GM19043 (cell line): Measurements from ENCODE around the gene BLMH.
A peak's percentile ranks its signal among the peaks of the same experiment; 100 is the strongest.

Source experiments
- ATAC-seq: cut with Tn5 transposase; IDR thresholded peaks from one replicate; pipeline ENCODE4 v1.9.1; 2021; ENCODE audit warnings: low read depth; ENCODE audit not compliant: unreplicated experiment

The BLMH gene

DNA sequence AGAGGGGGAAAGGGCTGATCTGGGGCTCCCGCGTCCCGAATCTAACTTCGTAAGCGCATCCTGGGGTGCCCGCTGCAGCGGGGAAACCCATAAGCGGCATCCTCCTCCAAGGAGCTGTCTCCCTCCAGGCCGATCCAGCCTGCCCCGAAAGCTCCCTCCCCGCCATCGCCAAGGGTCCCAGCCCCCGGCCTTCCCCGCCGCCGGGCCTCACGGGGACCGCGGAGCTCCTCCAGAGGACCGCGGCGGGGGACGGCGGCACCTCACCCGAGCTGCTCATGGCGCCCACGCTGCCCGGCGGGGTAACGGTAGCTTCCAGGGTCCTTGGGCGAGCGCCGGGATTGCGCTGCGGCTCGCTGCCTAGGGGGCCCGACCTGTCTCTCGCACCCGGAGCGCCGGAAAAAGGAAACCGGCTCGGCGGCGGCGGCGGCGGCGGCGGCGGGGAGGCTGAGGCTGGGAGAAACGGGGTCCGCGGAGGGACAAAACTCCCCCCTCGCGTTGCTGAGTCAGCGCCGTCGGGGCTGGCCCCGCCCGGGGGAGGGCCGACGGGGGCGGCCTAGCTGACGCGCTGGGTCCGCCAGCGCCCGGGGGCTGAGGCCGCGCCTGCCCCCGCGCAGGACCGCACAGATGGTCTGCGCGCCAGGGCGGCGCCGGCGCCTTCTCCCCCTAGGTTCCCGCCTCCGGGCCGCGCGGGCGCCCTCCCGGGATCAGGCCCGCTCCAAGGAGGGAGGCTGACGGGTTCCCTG lies at the start of gene BLMH:
Gene BLMH (minus strand): TSS at position 402 of the 743 bp plus-strand sequence. CDS start 125 bp downstream, at position 277.
- peak; percentile 48 for ATAC-seq

DNA sequence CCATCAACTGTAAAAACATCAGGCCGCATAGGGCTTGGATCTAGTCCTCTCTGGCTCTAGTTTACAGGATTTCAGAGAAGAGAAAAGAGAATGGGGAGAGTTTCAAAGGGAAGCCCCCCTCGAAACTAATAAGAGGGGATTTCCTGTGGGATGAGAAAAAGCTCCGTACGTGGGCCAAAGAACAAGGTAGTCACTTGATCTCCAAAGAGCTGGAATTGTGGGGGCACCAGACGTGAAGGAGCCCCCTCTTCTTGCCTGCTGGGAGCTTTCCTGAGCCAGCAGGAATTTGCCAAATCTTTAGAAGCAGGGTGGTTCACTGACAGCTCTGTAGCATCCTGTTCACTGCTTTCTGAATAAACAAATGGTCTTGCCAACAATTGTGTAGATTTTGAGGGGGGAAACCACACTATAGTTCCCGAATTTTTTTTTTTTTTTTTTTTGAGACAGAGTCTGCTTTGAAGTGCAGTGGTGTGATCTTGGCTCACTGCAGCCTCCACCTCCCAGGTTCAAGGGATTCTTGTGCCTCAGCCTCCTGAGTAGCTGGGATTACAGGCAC lies 49.1 kb upstream of the BLMH start:
- no peak for ATAC-seq

DNA sequence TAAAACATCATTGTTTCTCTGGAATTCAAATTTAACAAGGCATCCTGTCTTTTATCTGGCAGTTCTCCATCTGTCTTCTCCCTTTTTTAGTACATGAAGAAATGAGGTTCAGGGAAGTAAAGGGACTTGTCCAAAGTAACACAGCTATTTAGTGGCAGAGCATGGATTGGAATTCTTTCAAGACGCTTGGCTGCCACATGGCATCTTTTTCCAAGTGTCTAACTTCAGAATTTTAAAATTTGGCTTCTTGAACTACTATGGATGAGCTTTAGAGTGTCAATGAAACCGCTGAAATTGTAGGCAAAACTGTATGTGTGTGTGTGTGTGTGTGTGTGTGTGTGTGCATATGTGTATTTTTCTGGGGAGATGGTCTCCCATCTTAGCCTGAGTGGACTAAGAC lies 47.3 kb upstream of the BLMH start:
- no peak for ATAC-seq

- ATAC-seq = no peak
Measured at GRCh38 chr17:30337393-30337999, 45.8 kb upstream of the BLMH start.

GRCh38 chr17:30336369-30337171 lies 44.8 kb upstream of the BLMH start:
- ATAC-seq = no peak

DNA sequence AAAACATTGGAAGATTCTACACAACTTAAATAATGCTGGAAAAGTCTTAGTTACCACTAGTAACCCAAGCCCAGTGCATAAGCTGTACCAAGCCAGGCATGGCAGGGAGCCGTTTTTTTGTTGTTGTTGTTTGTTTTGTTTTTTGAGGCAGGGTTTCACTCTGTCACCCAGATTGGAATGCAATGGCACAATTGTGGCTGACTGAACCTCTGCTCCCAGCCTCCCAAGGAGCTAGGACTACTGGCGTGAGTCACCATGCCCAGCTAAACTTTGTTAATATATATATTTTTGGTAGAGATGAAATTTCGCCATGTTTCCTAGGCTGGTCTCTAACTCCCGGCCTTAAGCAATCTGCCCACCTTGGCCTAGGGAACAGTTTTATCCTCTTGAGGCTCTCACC lies 42.7 kb upstream of the BLMH start:
- no peak for ATAC-seq

- no peak for ATAC-seq
Measured at GRCh38 chr17:30333503-30334360, 42.0 kb upstream of the BLMH start, which contains the start of gene TMIGD1. Gene TMIGD1, minus strand, starts transcription at chr17:30334057. Its CDS starts 1,924 bp downstream, at chr17:30332133.

DNA sequence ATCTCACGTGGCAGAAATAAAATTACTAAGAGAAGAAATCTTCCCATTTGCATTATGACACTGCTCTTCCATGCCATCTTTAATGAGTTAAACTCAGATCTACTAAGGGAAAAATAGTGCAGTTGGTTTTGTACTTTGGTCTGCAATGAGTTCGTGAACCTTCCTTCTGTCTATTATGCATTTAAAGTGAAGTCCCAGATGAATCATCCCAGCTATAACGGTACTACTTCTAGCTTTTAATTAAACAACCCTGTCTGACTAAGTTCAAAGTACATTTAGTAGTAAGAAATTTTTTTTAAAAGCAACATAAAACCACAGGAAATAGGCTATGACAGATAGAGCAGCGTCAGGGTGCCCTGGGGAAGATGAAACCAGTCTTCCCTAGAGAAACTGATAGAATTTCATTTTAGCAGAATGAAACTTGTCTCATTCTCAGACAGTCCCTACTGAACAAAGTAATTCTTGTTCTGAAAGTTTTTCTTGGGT lies 40.4 kb upstream of the BLMH start:
- peak; percentile 55 for ATAC-seq

GRCh38 chr17:30326809-30327208 lies 35.1 kb upstream of the BLMH start:
- ATAC-seq = no peak

GRCh38 chr17:30324723-30325122 lies 33.0 kb upstream of the BLMH start:
- ATAC-seq = no peak

DNA sequence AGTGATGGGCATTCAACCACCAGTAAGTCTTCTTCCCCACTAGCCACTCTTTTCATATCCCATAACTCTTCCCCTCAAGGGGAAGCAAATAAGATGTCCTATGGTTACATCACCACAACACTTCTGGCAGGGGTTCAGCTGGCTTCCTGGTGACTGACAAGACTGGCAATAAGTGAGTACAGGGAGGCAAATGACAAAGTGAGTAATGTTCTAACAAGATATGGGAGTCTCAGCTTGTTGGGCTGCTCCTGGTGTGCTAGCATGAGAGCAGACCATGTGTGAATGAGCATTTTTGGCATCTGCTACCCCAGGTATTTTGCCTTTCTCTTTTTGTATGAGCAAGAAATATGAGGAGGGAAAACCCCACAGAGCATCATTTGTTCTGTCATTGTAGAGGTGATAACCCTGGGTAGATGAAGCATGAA lies 32.2 kb upstream of the BLMH start:
- ATAC-seq = no peak

DNA sequence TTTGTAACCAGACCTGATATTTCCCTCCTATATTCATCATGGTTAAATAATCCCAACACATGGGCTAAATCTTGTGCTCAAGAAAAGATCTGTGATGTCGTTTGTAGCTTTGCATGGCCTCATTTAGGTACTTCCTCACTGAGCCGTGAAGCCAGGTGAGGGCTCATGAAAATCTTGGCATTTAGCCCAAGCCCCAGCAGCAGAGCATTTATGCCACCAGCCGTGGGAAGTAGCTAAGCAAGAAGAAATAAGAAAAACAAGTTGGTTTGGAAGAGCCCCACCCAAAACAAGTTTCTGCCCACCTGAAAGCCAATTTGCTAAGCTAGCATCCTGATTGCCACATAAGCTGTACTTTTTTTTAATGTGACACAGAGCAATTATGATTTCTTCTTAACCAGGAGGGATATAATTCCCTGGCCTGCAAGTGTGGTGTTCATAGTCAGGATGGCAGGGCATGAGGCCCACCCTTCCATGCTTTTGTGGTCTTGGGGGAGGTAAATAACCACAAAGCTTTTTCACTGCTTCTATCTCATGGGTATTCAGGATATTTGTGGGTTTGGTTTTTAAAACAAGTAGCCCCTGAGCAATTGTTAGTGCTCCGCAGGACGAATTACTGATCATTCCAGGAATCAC lies 31.6 kb upstream of the BLMH start:
- ATAC-seq = no peak

DNA sequence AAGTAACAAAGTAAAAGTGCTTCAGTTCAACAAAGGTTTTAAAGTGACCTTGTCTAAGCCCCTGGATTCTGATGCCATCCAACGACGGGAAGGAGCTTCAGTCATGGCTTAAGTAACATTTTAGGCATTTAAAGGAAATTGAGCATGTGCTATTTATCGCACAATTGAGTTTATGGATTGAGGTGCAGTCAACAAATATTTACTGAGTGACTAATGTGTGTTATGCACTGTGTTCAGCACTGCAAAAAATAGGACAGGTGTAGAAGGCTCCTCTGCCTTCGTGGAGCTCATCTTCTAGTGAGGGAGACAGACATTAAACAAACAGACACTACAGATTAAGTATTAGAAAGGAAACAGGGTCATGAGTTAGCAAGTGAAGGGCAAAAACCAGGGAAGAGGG lies 29.6 kb upstream of the BLMH start:
- ATAC-seq = no peak

- ATAC-seq = no peak
Measured at GRCh38 chr17:30318155-30318554, 26.4 kb upstream of the BLMH start.

GRCh38 chr17:30316736-30317135 lies 25.0 kb upstream of the BLMH start:
- no peak for ATAC-seq

GRCh38 chr17:30315106-30315505 lies 23.4 kb upstream of the BLMH start:
- ATAC-seq = no peak

GRCh38 chr17:30314474-30314873 lies 22.7 kb upstream of the BLMH start:
- no peak for ATAC-seq

DNA sequence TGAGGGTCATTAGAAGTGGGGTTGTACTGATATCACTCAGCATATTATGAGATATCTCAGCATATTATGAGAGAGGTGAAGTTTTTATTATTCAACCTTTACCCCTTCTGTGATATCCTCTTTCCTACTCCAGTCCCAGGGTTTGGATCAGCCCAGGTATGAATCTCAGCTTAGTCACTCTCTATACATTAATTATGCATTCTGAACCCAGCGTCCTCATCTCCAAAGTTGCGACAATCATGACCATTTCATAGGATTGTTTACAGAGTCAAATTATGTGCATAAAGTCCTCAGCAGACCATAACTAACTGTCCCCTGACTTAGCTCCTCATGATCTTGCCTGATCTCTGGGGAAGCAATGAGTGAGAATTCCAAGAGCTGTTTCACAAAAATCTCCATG lies 20.5 kb upstream of the BLMH start:
- no peak for ATAC-seq

DNA sequence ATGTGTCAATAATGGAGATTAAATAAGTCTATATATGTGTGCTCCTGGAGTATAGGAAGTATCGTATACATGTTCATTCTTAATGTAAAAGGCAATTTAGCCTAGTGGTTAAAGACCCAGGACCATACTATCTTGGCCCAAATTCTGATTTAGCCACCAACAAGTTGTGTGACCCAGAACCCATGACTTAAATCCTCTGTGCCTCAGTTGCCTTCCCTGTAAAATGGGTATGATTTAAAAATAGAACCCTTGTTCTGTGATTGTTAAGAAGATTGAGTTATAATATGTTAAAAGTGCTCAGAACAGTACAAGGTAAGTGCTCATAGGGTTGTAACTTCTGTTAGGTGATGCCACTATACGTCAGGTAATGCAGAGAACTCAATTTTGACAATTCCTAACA lies 18.8 kb upstream of the BLMH start:
- no peak for ATAC-seq

DNA sequence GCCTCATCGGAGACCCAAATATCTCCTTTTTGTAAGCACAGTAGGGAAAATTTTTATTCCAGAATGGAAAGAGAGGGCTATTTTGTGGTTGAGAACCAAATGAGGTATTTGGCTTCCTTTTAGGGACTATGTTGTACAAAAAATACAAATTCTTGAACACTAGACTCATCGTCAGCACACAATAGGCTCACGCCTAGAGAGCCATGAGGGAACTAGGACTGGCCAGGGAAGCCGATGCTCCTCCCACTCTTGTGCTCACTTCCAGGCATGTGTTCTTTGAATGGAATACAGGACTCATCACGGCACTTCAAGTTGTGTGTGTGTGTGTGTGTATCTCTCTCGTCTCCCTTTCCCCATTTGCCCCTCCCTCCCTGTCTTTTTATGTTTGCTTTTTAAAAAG lies 17.8 kb upstream of the BLMH start:
- ATAC-seq = no peak
